Chondrocyte (in vitro differentiated cells): ENCODE data around the gene PDE4D. TPM values are rescaled to one million over a fixed set of nuclear protein-coding genes. Genes with fewer than 3 reads are reported as not detected.

Experiments
- DNase-seq: peaks from one replicate; pipeline ENCODE4 v3.0.0; 2021; ENCODE audit warnings: mixed read lengths, low spot score
- H3K27ac Mint-ChIP-seq: one replicate; pipeline ENCODE4 v1.8.0; 2021; ENCODE audit warnings: mild to moderate bottlenecking, moderate library complexity, mixed read lengths; ENCODE audit not compliant: unreplicated experiment
- H3K27me3 Mint-ChIP-seq: 2 replicates; pipeline ENCODE4 v1.8.0; 2021; ENCODE audit warnings: low read depth, mixed read lengths
- H3K36me3 Mint-ChIP-seq: 2 replicates; pipeline ENCODE4 v1.8.0; 2021; ENCODE audit warnings: low read depth, mixed read lengths
- H3K4me1 Mint-ChIP-seq: 2 replicates; pipeline ENCODE4 v1.8.0; 2021; ENCODE audit warnings: low read depth, mild to moderate bottlenecking, mixed read lengths
- H3K4me3 Mint-ChIP-seq: one replicate; pipeline ENCODE4 v1.8.0; 2021; ENCODE audit warnings: mild to moderate bottlenecking, moderate library complexity, mixed read lengths; ENCODE audit not compliant: unreplicated experiment
- H3K9me3 Mint-ChIP-seq: 2 replicates; pipeline ENCODE4 v1.8.0; 2021; ENCODE audit warnings: low read depth, mixed read lengths
- CTCF ChIP-seq: fragments of 200-600 bp; sonication (generic); IDR thresholded peaks from 2 replicates; pipeline ENCODE4 v1.5.0; 2021; ENCODE audit warnings: antibody characterized with exemption, mild to moderate bottlenecking, moderate library complexity
- total RNA-seq: library from RNA; stranded (reverse); gene quantifications from 3 replicates; pipeline ENCODE4 v1.2.1, GENCODE V29; 2021

The PDE4D gene
- total RNA-seq, 1 donor from 2014 or later, result 21.1 TPM

- no peak for DNase-seq
- TF ChIP-seq CTCF, result peak; percentile 81
- no peak overlapping the region for H3K27ac Mint-ChIP-seq
- H3K27me3 Mint-ChIP-seq, result no peaks in the 10 kb centered on the region
- H3K36me3 Mint-ChIP-seq, result no peaks in the 10 kb centered on the region
- H3K4me3 Mint-ChIP-seq, result no peak overlapping the region
- H3K4me1 Mint-ChIP-seq, result peaks cover 32% of the 10 kb centered on the region
- no peaks in the 10 kb centered on the region for H3K9me3 Mint-ChIP-seq
Measured at GRCh38 chr5:59660737-59661136, 232.8 kb downstream of the PDE4D start.

GRCh38 chr5:59656351-59657254 is 236.9 kb downstream of the PDE4D start:
- Mint-ChIP-seq H3K27me3 (no peaks in the 10 kb centered on the region), H3K36me3 (no peaks in the 10 kb centered on the region), H3K4me3 (no peak overlapping the region), H3K27ac (no peak overlapping the region), H3K9me3 (no peaks in the 10 kb centered on the region), H3K4me1 (peaks cover 8% of the 10 kb centered on the region)
- DNase-seq, result no peak
- no peak for TF ChIP-seq CTCF

- Mint-ChIP-seq H3K9me3 (no peaks in the 10 kb centered on the region), H3K27ac (no peak overlapping the region), H3K4me1 (peaks cover 5% of the 10 kb centered on the region), H3K36me3 (no peaks in the 10 kb centered on the region), H3K4me3 (no peak overlapping the region), H3K27me3 (no peaks in the 10 kb centered on the region)
- TF ChIP-seq CTCF, result no peak
- no peak for DNase-seq
Measured at GRCh38 chr5:59655693-59656309, 237.7 kb downstream of the PDE4D start.

- no peak overlapping the region for H3K4me3 Mint-ChIP-seq
- H3K9me3 Mint-ChIP-seq, result no peaks in the 10 kb centered on the region
- H3K27me3 Mint-ChIP-seq, result no peaks in the 10 kb centered on the region
- H3K36me3 Mint-ChIP-seq, result no peaks in the 10 kb centered on the region
- H3K4me1 Mint-ChIP-seq, result no peaks in the 10 kb centered on the region
- H3K27ac Mint-ChIP-seq, result no peak overlapping the region
- DNase-seq, result no peak
- no peak for TF ChIP-seq CTCF
Measured at GRCh38 chr5:59654691-59655090, 238.8 kb downstream of the PDE4D start.

- no peak overlapping the region for H3K27ac Mint-ChIP-seq
- H3K9me3 Mint-ChIP-seq, result no peaks in the 10 kb centered on the region
- no peaks in the 10 kb centered on the region for H3K36me3 Mint-ChIP-seq
- peaks cover 12% of the 10 kb centered on the region for H3K4me1 Mint-ChIP-seq
- H3K4me3 Mint-ChIP-seq, result no peak overlapping the region
- H3K27me3 Mint-ChIP-seq, result no peaks in the 10 kb centered on the region
- DNase-seq, result no peak
- TF ChIP-seq CTCF, result no peak
Measured at GRCh38 chr5:59652449-59652848, 241.1 kb downstream of the PDE4D start.
